BJ (cell line): ENCODE results near the gene FAM83C. TPM values are rescaled to one million over a fixed set of nuclear protein-coding genes. Genes with fewer than 3 reads are reported as not detected.

Experiments
- CTCF ChIA-PET: fragments of 350-600 bp; formaldehyde crosslinking; extraction: SDS; loops from one replicate; lab custom pipeline; 2021; ENCODE audit warnings: antibody characterized with exemption, inconsistent platforms; lab: Yijun Ruan, JAX
- POLR2A ChIA-PET: fragments of 300-600 bp; sonication (Branson Sonifier 250); formaldehyde crosslinking; extraction: SDS; loops from one replicate; lab custom pipeline; 2021; ENCODE audit warnings: antibody characterized with exemption; lab: Charles Lee
- DNase-seq: peaks from one replicate; pipeline ENCODE4 v3.0.0-alpha.2; 2011; ENCODE audit warnings: low read depth
- H3K27me3 ChIP-seq: 2 replicates; pipeline ENCODE4 v1.6.0; 2011; ENCODE audit warnings: low read length; ENCODE audit not compliant: control insufficient read depth, insufficient read depth
- H3K36me3 ChIP-seq: 2 replicates; pipeline ENCODE4 v1.5.1; 2011; ENCODE audit warnings: low read length; ENCODE audit not compliant: control insufficient read depth, insufficient read depth
- H3K4me3 ChIP-seq: 2 replicates; pipeline ENCODE4 v1.5.1; 2011; ENCODE audit warnings: low read depth, mild to moderate bottlenecking, control low read depth, low read length
- polyA plus RNA-seq: library from polyadenylated mRNA; depleted of rRNA; stranded (reverse); fragments of >200 nt; gene quantifications from 2 replicates; pipeline ENCODE4 v1.2.3, GENCODE V29; 2011
- TF ChIP-seq, protein P1 (sequence below): IDR thresholded peaks from 2 replicates; pipeline ENCODE4 v1.5.1; 2011; ENCODE audit warnings: low read depth, mild to moderate bottlenecking, control low read depth, inconsistent platforms, low read length, moderate library complexity; ENCODE audit not compliant: insufficient read depth

Gene FAM83C
- polyA plus RNA-seq, 1 experiment: not detected

DNA sequence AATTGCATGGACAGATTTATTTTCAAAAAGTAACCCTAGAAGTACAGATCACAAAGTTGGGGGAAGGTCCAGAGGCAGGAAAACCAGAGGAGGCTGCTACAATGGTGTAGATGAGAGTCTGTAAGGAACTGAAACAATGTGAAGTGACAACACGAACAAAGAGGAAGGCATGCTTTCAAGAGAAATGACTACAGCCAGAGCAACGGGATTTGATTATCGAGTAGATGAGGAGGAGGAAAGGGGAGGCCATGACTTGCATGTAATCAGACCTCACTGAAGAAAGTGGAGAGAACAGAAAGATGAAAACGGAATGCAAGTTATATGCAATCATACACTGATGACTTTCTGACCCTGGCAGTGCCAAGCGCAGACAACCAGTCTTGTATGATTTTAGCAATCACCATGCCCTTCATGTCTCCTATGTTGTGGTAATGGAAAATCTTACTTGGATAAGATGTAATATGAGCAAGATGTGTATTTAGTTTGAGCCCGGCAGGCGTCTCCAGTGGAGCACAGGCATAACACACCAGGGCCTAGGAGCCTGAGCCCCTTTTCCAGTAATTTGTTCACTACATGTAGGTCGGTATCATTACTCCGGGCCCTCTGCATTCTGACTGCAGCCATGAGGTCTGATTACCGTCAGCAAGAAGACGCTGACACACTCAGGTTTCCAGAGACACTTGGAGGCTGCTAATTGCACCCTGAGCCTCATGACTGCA is 34.0 kb upstream of the FAM83C start:
- TF ChIP-seq, protein P1, sequence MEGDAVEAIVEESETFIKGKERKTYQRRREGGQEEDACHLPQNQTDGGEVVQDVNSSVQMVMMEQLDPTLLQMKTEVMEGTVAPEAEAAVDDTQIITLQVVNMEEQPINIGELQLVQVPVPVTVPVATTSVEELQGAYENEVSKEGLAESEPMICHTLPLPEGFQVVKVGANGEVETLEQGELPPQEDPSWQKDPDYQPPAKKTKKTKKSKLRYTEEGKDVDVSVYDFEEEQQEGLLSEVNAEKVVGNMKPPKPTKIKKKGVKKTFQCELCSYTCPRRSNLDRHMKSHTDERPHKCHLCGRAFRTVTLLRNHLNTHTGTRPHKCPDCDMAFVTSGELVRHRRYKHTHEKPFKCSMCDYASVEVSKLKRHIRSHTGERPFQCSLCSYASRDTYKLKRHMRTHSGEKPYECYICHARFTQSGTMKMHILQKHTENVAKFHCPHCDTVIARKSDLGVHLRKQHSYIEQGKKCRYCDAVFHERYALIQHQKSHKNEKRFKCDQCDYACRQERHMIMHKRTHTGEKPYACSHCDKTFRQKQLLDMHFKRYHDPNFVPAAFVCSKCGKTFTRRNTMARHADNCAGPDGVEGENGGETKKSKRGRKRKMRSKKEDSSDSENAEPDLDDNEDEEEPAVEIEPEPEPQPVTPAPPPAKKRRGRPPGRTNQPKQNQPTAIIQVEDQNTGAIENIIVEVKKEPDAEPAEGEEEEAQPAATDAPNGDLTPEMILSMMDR: no peak
- no peak overlapping the region for H3K4me3 ChIP-seq
- ChIA-PET POLR2A (no interaction called here), CTCF (interaction anchor here (1.0 kb wide), 1 partner anchor 23 kb away, joined by 3 read pairs; no protein-coding TSS in a partner anchor)
- no peak for DNase-seq
- no peaks in the 10 kb centered on the region for H3K27me3 ChIP-seq
- no peaks in the 10 kb centered on the region for H3K36me3 ChIP-seq

DNA sequence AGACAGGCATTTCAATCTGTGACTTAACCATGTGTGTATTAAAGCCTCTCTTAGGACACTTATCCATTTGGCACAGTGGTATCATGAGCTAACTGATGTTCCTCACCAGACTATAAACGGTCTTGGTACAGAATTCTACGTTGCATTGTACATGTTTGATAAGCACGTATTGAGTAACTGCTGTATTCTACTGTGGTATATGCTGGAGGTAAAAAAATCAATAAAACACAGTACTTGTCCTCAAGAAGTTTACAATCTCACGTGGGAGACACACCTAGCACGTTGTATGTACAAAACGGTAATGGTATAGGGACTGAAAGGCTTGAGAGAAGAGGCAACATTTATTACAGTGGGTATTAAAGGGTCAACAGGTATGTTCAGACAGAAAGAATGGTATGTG is 33.2 kb upstream of the FAM83C start:
- CTCF ChIA-PET: interaction anchor here (1.0 kb wide), 1 partner anchor 22 kb away, joined by 3 read pairs; no protein-coding TSS in a partner anchor

DNA sequence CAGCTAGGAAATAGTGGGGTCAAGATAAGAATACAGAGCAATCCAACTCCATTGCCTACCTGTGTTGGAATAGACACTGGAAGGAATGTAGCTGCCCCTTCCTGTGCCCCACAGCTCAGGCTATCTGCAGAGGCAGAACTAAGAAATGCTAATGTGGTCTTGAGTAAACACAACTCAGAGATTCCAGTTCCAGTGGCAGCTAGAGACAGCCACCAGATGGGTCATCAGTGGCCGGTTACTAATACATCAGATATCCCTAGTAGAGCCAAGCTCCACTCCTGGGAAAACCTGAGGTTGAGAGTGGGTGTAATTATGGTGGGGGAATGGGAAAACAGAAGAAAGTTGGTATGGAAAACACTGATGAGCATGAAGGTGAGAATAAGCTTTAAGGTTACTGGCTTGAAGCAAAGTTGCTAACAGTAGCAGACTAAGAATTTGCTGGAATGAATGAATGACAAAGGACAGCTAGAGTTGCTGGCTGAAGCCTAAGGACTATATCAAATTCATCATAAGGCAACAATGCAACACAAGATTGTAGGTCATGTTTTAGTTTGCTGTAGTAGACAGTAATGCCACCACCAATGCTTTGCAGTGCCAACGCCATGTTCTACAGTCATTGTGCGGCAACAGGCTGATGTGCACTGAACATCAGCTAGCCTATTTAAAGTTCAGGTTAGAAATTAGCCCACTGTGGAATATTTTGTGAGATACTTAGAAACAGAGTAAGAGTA is 28.3 kb upstream of the FAM83C start:
- no peak for DNase-seq
- no peaks in the 10 kb centered on the region for H3K36me3 ChIP-seq
- CTCF ChIA-PET: interaction anchor here (0.7 to 8.6 kb wide), 5 partner anchors 16 to 258 kb away, joined by 3 to 85 read pairs (median 3); partner anchors contain the start of gene GDF5
- TF ChIP-seq, protein P1: no peak
- POLR2A ChIA-PET: interaction anchor here (1.0 kb wide), 1 partner anchor 19 kb away, joined by 3 read pairs; no protein-coding TSS in a partner anchor
- H3K27me3 ChIP-seq: no peaks in the 10 kb centered on the region
- H3K4me3 ChIP-seq: no peak overlapping the region

More for the DNA sequence above, 33.2 kb upstream of the FAM83C start:
- no peaks in the 10 kb centered on the region for H3K36me3 ChIP-seq
- POLR2A ChIA-PET: no interaction called here
- no peak for DNase-seq
- no peak overlapping the region for H3K4me3 ChIP-seq
- H3K27me3 ChIP-seq: no peaks in the 10 kb centered on the region
- TF ChIP-seq, protein P1: no peak

DNA sequence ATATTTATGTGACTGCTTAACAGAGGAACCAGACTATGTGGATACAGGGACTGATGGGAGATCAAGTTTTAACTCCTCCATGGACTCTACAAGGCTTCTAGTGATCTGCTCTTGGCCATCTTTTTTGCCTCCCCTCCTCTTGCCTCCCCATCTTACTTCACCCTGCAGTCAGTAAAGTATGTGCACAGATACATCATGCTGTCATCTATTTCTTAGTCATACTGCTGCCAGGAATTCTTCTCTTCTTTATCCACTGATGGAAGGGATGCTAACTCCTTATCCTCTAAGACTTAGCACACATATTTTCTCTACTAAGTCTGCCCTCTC is 27.6 kb upstream of the FAM83C start:
- Histone ChIP-seq H3K36me3 (no peaks in the 10 kb centered on the region), H3K4me3 (no peak overlapping the region), H3K27me3 (no peaks in the 10 kb centered on the region)
- TF ChIP-seq, protein P1: no peak
- DNase-seq: no peak
- CTCF ChIA-PET: interaction anchor here (1.0 to 8.6 kb wide), 2 partner anchors 15 to 22 kb away, joined by 3 to 85 read pairs; no protein-coding TSS in a partner anchor
- POLR2A ChIA-PET: interaction anchor here (1.0 kb wide), 1 partner anchor 19 kb away, joined by 3 read pairs; no protein-coding TSS in a partner anchor

DNA sequence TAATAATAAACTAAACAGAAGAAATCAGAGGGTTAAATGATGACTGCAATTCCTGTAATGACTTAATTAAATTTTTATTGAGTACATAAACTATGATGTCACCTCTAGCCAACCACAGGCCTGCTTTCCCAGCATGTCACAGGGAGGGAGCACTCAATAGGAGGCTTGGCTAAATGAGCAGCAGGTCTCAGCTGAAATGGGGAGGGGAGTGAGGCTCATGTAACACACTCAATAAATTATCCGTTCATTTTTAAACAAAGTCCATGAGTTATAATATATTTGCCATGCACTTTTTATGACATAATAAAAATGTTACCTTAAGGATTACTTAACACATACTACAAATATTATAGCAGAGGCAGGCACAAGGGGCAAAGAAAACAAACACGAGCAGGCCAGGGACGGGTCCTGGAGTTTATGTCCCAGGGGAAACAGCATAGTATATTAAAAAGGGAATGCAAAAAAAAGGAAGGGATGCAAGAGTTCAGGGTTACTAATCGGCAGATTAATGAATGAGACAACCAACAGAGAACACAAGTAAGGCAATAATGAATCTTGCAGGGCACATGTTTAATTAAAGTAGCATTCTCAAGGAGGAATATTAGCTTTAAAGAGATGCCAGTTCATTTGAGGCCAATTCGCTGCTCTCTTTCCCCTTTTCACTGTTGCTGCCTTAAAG is 27.1 kb upstream of the FAM83C start:
- TF ChIP-seq, protein P1: no peak
- H3K27me3 ChIP-seq: no peaks in the 10 kb centered on the region
- ChIA-PET CTCF (interaction anchor here (8.6 kb wide), 1 partner anchor 15 kb away, joined by 85 read pairs; no protein-coding TSS in a partner anchor), POLR2A (no interaction called here)
- H3K36me3 ChIP-seq: no peaks in the 10 kb centered on the region
- H3K4me3 ChIP-seq: no peak overlapping the region
- no peak for DNase-seq
